H1 (cell line): Measurements from ENCODE around the gene PPP1R12A. TPM values are rescaled to one million over a fixed set of nuclear protein-coding genes. Genes with fewer than 3 reads are reported as not detected.

Experiments
- CTCF ChIA-PET: fragments of 300-600 bp; sonication (Branson Sonifier 250); formaldehyde crosslinking; loops from one replicate; lab custom pipeline; 2021; ENCODE audit not compliant: partially characterized antibody; lab: Charles Lee
- POLR2A ChIA-PET: fragments of 300-600 bp; sonication (Branson Sonifier 250); formaldehyde crosslinking; loops from one replicate; lab custom pipeline; 2021; ENCODE audit warnings: inconsistent platforms; ENCODE audit not compliant: partially characterized antibody; lab: Charles Lee
- DNase-seq, 2 experiments: peaks; one replicate each; pipeline versions ENCODE4 v3.0.0 to v3.0.0-alpha.2; 2010 to 2022; ENCODE audit warnings: low spot score in 2 of 2, low read depth in 1 of 2, mixed read lengths in 1 of 2
- FAIRE-seq: peaks from 2 replicates; lab custom pipeline; 2011; peaks lifted over from hg19 to GRCh38; lab: Jason Lieb, UNC
- H2AFZ ChIP-seq: 2 replicates; pipeline ENCODE4 v1.8.1; 2012; ENCODE audit warnings: low read length, inconsistent platforms
- H2AK5ac ChIP-seq: 2 replicates; pipeline ENCODE4 v1.6.1; 2013; ENCODE audit warnings: low read depth, low read length
- H2BK120ac ChIP-seq: replicated peaks from 2 replicates; pipeline ENCODE3; 2013; ENCODE audit warnings: low read depth, low read length, inconsistent platforms
- H2BK12ac ChIP-seq: 2 replicates; pipeline ENCODE4 v1.6.1; 2013; ENCODE audit warnings: low read depth, low read length
- H2BK15ac ChIP-seq: 2 replicates; pipeline ENCODE4 v1.6.1; 2013; ENCODE audit warnings: low read length
- H2BK20ac ChIP-seq: 2 replicates; pipeline ENCODE4 v1.6.1; 2013; ENCODE audit warnings: low read length
- H2BK5ac ChIP-seq: 2 replicates; pipeline ENCODE4 v1.6.1; 2013; ENCODE audit warnings: low read depth, low read length
- H3K14ac ChIP-seq: 2 replicates; pipeline ENCODE4 v1.6.1; 2013; ENCODE audit warnings: inconsistent platforms; ENCODE audit not compliant: insufficient read length
- H3K18ac ChIP-seq: 2 replicates; pipeline ENCODE4 v1.6.1; 2013; ENCODE audit warnings: low read length; ENCODE audit errors: extremely low read depth
- H3K23ac ChIP-seq: 2 replicates; pipeline ENCODE4 v1.6.1; 2013; ENCODE audit warnings: inconsistent platforms; ENCODE audit not compliant: insufficient read length
- H3K23me2 ChIP-seq: 2 replicates; pipeline ENCODE4 v1.6.1; 2013; ENCODE audit warnings: low read depth, low read length
- H3K27ac ChIP-seq: 2 replicates; pipeline ENCODE4 v1.6.1; 2011; ENCODE audit warnings: low read depth, low read length, inconsistent platforms
- H3K27me3 ChIP-seq, 4 experiments: replicated peaks in 1 of 4; 1 replicate in 1 of 4; 2 replicates in 3 of 4; pipeline versions ENCODE4 v1.6.1 to v1.8.1; 2011 to 2013; ENCODE audit warnings: low read length in 3 of 4, mild to moderate bottlenecking in 3 of 4, inconsistent platforms in 2 of 4, mixed read lengths in 2 of 4, moderate library complexity in 1 of 4; ENCODE audit not compliant: control insufficient read depth in 3 of 4, insufficient read depth in 3 of 4; ENCODE audit errors: extremely low read depth in 1 of 4
- H3K36me3 ChIP-seq, 4 experiments: 2 replicates each; pipeline versions ENCODE4 v1.6.1 to v1.8.1; 2011 to 2013; ENCODE audit warnings: mild to moderate bottlenecking in 4 of 4, low read length in 3 of 4, moderate library complexity in 2 of 4, control low read depth in 1 of 4, inconsistent platforms in 1 of 4; ENCODE audit not compliant: insufficient read depth in 4 of 4, control insufficient read depth in 2 of 4
- H3K4ac ChIP-seq: replicated peaks from 2 replicates; pipeline ENCODE3; 2013; ENCODE audit warnings: low read length, low read depth, mixed read lengths, inconsistent platforms; ENCODE audit not compliant: insufficient read length
- H3K4me1 ChIP-seq, 4 experiments: replicated peaks in 1 of 4; 1 replicate in 1 of 4; 2 replicates in 3 of 4; pipeline versions ENCODE4 v1.6.1 to v1.8.1; 2011 to 2013; ENCODE audit warnings: low read length in 3 of 4, inconsistent platforms in 2 of 4, mixed read lengths in 1 of 4; ENCODE audit not compliant: insufficient read depth in 4 of 4, control insufficient read depth in 3 of 4
- H3K4me2 ChIP-seq, 2 experiments: 2 replicates each; pipeline versions ENCODE4 v1.6.1 to v1.8.1; 2011 to 2013; ENCODE audit warnings: low read depth in 2 of 2, low read length in 2 of 2, control low read depth in 1 of 2, inconsistent platforms in 1 of 2, mild to moderate bottlenecking in 1 of 2; ENCODE audit not compliant: insufficient read depth in 1 of 2
- H3K4me3 ChIP-seq, 4 experiments: fragments of 200-600, 300-600 bp in 1 of 4; sonication (generic), shearing (Covaris generic), sonication (Bioruptor Twin) in 1 of 4; 2 replicates each; pipeline versions ENCODE4 v1.5.1 to v1.8.1; 2011 to 2016; ENCODE audit warnings: low read length in 4 of 4, low read depth in 3 of 4, control low read depth in 2 of 4, inconsistent platforms in 2 of 4, mild to moderate bottlenecking in 2 of 4, mixed read lengths in 1 of 4, moderate library complexity in 1 of 4; ENCODE audit not compliant: insufficient read depth in 2 of 4; ENCODE audit errors: extremely low read depth in 1 of 4
- H3K56ac ChIP-seq: replicated peaks from 2 replicates; pipeline ENCODE3; 2013; ENCODE audit warnings: low read depth, mild to moderate bottlenecking, mixed read lengths, low read length, inconsistent platforms; ENCODE audit not compliant: insufficient read length
- H3K79me1 ChIP-seq: 2 replicates; pipeline ENCODE4 v1.6.1; 2013; ENCODE audit warnings: low read depth, low read length, control low read depth
- H3K79me2 ChIP-seq, 2 experiments: 2 replicates each; pipeline versions ENCODE4 v1.6.1 to v1.8.1; 2012 to 2013; ENCODE audit warnings: low read length in 2 of 2, mild to moderate bottlenecking in 2 of 2, inconsistent platforms in 1 of 2; ENCODE audit not compliant: insufficient read depth in 2 of 2, control insufficient read depth in 1 of 2
- H3K9ac ChIP-seq, 4 experiments: replicated peaks in 1 of 4; 1 replicate in 1 of 4; 2 replicates in 3 of 4; pipeline versions ENCODE4 v1.6.1 to v1.8.1; 2011 to 2013; ENCODE audit warnings: low read depth in 3 of 4, low read length in 3 of 4, control low read depth in 2 of 4, mild to moderate bottlenecking in 2 of 4, moderate library complexity in 2 of 4, inconsistent platforms in 1 of 4; ENCODE audit errors: extremely low read depth in 1 of 4
- H3K9me3 ChIP-seq, 2 experiments: 2 replicates each; pipeline versions ENCODE4 v1.6.1 to v1.8.1; 2012 to 2013; ENCODE audit warnings: mild to moderate bottlenecking in 2 of 2, moderate library complexity in 2 of 2, control low read depth in 1 of 2, inconsistent platforms in 1 of 2, low read depth in 1 of 2, low read length in 1 of 2, mixed read lengths in 1 of 2; ENCODE audit not compliant: insufficient read depth in 2 of 2
- H4K20me1 ChIP-seq, 2 experiments: replicated peaks in 1 of 2; 2 replicates each; pipeline versions ENCODE3 to v1.8.1; 2011 to 2013; ENCODE audit warnings: inconsistent platforms in 2 of 2, low read length in 2 of 2, mild to moderate bottlenecking in 1 of 2; ENCODE audit not compliant: insufficient read depth in 2 of 2, control insufficient read depth in 1 of 2
- H4K5ac ChIP-seq: 2 replicates; pipeline ENCODE4 v1.6.1; 2013; ENCODE audit warnings: low read length, low read depth, mixed read lengths, inconsistent platforms; ENCODE audit not compliant: insufficient read length
- H4K8ac ChIP-seq: 2 replicates; pipeline ENCODE4 v1.8.0; 2013; ENCODE audit warnings: mild to moderate bottlenecking, moderate library complexity, low read length, inconsistent platforms; ENCODE audit not compliant: insufficient read depth; ENCODE audit errors: extremely low read depth
- H4K91ac ChIP-seq: replicated peaks from 2 replicates; pipeline ENCODE3; 2013; ENCODE audit warnings: low read length, mixed read lengths, inconsistent platforms; ENCODE audit not compliant: insufficient read length
- ATF3 ChIP-seq: IDR thresholded peaks from 2 replicates; pipeline ENCODE4 v1.6.1; 2011; ENCODE audit warnings: low read depth, mild to moderate bottlenecking, low read length; ENCODE audit not compliant: insufficient read depth
- E2F6 ChIP-seq: IDR thresholded peaks from 2 replicates; pipeline ENCODE4 v1.6.1; 2012; ENCODE audit warnings: inconsistent platforms
- JUND ChIP-seq: IDR thresholded peaks from 2 replicates; pipeline ENCODE4 v1.6.1; 2011; ENCODE audit warnings: mild to moderate bottlenecking, improper control_type of control experiment, low read length
- KDM1A ChIP-seq: fragments of 200-600, 300-600 bp; sonication (generic); IDR thresholded peaks from 2 replicates; pipeline ENCODE4 v1.7.1; 2016; ENCODE audit warnings: mild to moderate bottlenecking, low read length, borderline replicate concordance
- KDM5A ChIP-seq: fragments of 200-600 bp; IDR thresholded peaks from 2 replicates; pipeline ENCODE4 v1.7.1; 2012; ENCODE audit warnings: mild to moderate bottlenecking, low read length, inconsistent platforms, mixed read lengths
- MAFK ChIP-seq: IDR thresholded peaks from 2 replicates; pipeline ENCODE4 v1.6.1; 2012; ENCODE audit warnings: low read depth, mild to moderate bottlenecking, improper control_type of control experiment, low read length
- RNF2 ChIP-seq: fragments of 200-900, 300-1000 bp; sonication (generic); IDR thresholded peaks from 2 replicates; pipeline ENCODE4 v1.7.1; 2016; ENCODE audit warnings: borderline replicate concordance, low read depth, mild to moderate bottlenecking, antibody characterized with exemption, low read length; ENCODE audit not compliant: poor library complexity, severe bottlenecking; ENCODE audit errors: missing control alignments
- SIX5 ChIP-seq: IDR thresholded peaks from 2 replicates; pipeline ENCODE4 v1.6.1; 2011; ENCODE audit warnings: mild to moderate bottlenecking, low read depth, low read length
- WGBS, 2 experiments: shearing (Covaris generic) in 1 of 2; methylation state at CpG; one replicate each; pipeline versions ENCODE4 v1.1.6 to v1.1.7; 2013 to 2015; ENCODE audit warnings: low lambda C conversion rate in 2 of 2, mixed read lengths in 2 of 2, inconsistent platforms in 1 of 2, low coverage in 1 of 2, missing lambda C conversion rate in 1 of 2; ENCODE audit not compliant: insufficient replicate concordance in 2 of 2, insufficient coverage in 1 of 2, insufficient read length in 1 of 2; ENCODE audit errors: extremely low coverage in 1 of 2, missing lambda C conversion rate in 1 of 2; 5-methylcytosine and 5-hydroxymethylcytosine counted together
- polyA plus RNA-seq, 7 experiments: library from polyadenylated mRNA; depleted of rRNA in 3 of 7; stranded (reverse) in 5 of 7; unstranded in 2 of 7; fragments of >200 nt in 5 of 7; fragments of 200-250 nt in 2 of 7; gene quantifications; 1 replicate in 5 of 7; 2 replicates in 1 of 7; 4 replicates in 1 of 7; pipeline versions ENCODE4 v1.2.1 to v1.2.3, GENCODE V29; 2011 to 2013; ENCODE audit warnings: missing spikeins in 2 of 7, mixed read lengths in 2 of 7
- total RNA-seq: library from RNA; stranded (reverse); fragmentation: NEBNext Ultra II Directional; extraction: Animal tissue kit (Norgen Biotek cat#: 25700); gene quantifications from 2 replicates; pipeline ENCODE4 v1.2.1, GENCODE V29; 2021

PPP1R12A gene
- total and polyA plus RNA-seq, 2 of the 8 experiments (the other 6 are each of a cell fraction or from before 2014, with no cell fraction given): 14.7 to 81.5 TPM

- Histone ChIP-seq H2BK120ac (no peak overlapping the region), H3K27ac (no peak overlapping the region), H3K56ac (no peak overlapping the region), H3K23ac (no peak overlapping the region), H2BK15ac (no peak overlapping the region), H2BK5ac (no peak overlapping the region), H3K9ac (no peak overlapping the region), H2BK20ac (no peak overlapping the region), H3K14ac (no peak overlapping the region), H3K4ac (no peak overlapping the region), H3K36me3 (no peaks in the 10 kb centered on the region), H3K23me2 (peaks cover 6% of the 10 kb centered on the region; the same call in 1 of the 2 replicates), H4K5ac (no peak overlapping the region), H3K9me3 (no peaks in the 10 kb centered on the region), H2AK5ac (no peak overlapping the region), H3K27me3 (no peaks in the 10 kb centered on the region), H4K91ac (no peak overlapping the region), H3K4me1 (peaks cover 0 to 2% (median 0%) of the 10 kb centered on the region in 4 experiments; a peak in 2 of 7 replicates), H4K20me1 (no peaks in the 10 kb centered on the region), H2AFZ (no peak overlapping the region), H3K4me2 (no peak overlapping the region), H3K18ac (no peak overlapping the region), H4K8ac (no peak overlapping the region), H3K4me3 (no peak overlapping the region), H2BK12ac (no peak overlapping the region), H3K79me2 (peaks cover 0 to 7% of the 10 kb centered on the region in 2 experiments; a peak in 2 of 4 replicates), H3K79me1 (no peaks in the 10 kb centered on the region)
- POLR2A ChIA-PET: interaction anchor here (0.9 kb wide), 1 partner anchor 11 kb away, joined by 5 read pairs; no protein-coding TSS in a partner anchor
- DNase-seq (no peak), FAIRE-seq (no peak)
- CTCF ChIA-PET: no interaction called here
- TF ChIP-seq KDM5A (no peak), JUND (no peak), MAFK (peak; percentile 59; the same call in 1 of the 2 replicates), KDM1A (no peak), RNF2 (no peak), ATF3 (no peak), SIX5 (no peak), E2F6 (no peak)
- 94% methylated on average over 1 of the region's 1 CpG; no CpG with 5 or more reads in 1 of the 2 experiments for WGBS, 2 experiments
Observed at GRCh38 chr12:79939728-79940310, 4.9 kb upstream of the PPP1R12A start.
